GM19025 (cell line): ENCODE results near the gene ATP11A.

Source experiments
- ATAC-seq: cut with Tn5 transposase; IDR thresholded peaks from one replicate; pipeline ENCODE4 v1.9.1; 2021; ENCODE audit warnings: mild to moderate bottlenecking, low read depth, moderate library complexity; ENCODE audit not compliant: unreplicated experiment

ATP11A gene

GRCh38 chr13:112737294-112737693, 47.5 kb downstream of the ATP11A start:
- no peak for ATAC-seq

- no peak for ATAC-seq
Measured at GRCh38 chr13:112738606-112739005, 48.8 kb downstream of the ATP11A start.

GRCh38 chr13:112740502-112741131, 50.8 kb downstream of the ATP11A start:
- no peak for ATAC-seq

- no peak for ATAC-seq
Measured at GRCh38 chr13:112741185-112741755, 51.4 kb downstream of the ATP11A start.

- ATAC-seq, result no peak
Measured at GRCh38 chr13:112741835-112742570, 52.2 kb downstream of the ATP11A start.

- ATAC-seq, result no peak
Measured at GRCh38 chr13:112742583-112742982, 52.7 kb downstream of the ATP11A start.

- no peak for ATAC-seq
Measured at GRCh38 chr13:112743451-112744167, 53.8 kb downstream of the ATP11A start.

GRCh38 chr13:112744168-112745021, 54.6 kb downstream of the ATP11A start:
- ATAC-seq, result no peak

GRCh38 chr13:112746044-112746443, 56.2 kb downstream of the ATP11A start:
- no peak for ATAC-seq

- ATAC-seq, result no peak
Measured at GRCh38 chr13:112747256-112747655, 57.4 kb downstream of the ATP11A start.

GRCh38 chr13:112748947-112749735, 59.3 kb downstream of the ATP11A start:
- no peak for ATAC-seq

- no peak for ATAC-seq
Measured at GRCh38 chr13:112750570-112750969, 60.7 kb downstream of the ATP11A start.

- no peak for ATAC-seq
Measured at GRCh38 chr13:112751617-112752016, 61.8 kb downstream of the ATP11A start.

- ATAC-seq, result no peak
Measured at GRCh38 chr13:112752211-112752610, 62.4 kb downstream of the ATP11A start.

GRCh38 chr13:112752711-112753541, 63.1 kb downstream of the ATP11A start:
- ATAC-seq, result no peak

- no peak for ATAC-seq
Measured at GRCh38 chr13:112753833-112754232, 64.0 kb downstream of the ATP11A start.

GRCh38 chr13:112754281-112755025, 64.6 kb downstream of the ATP11A start:
- no peak for ATAC-seq

GRCh38 chr13:112755331-112755730, 65.5 kb downstream of the ATP11A start:
- no peak for ATAC-seq
